Measurements from ENCODE around the gene CCDC85C.

- TF ChIP-seq GABPB1 (CRISPR knock-in tag; IDR thresholded peaks at IDR 0.05) (no peak), CTCF (IDR thresholded peaks at IDR 0.05) (no peak), E2F5 (CRISPR knock-in tag; IDR thresholded peaks at IDR 0.05) (no peak), TP53 (CRISPR knock-in tag; IDR thresholded peaks at IDR 0.05) (no peak), PRDM15 (CRISPR knock-in tag; IDR thresholded peaks at IDR 0.05) (no peak), CREM (CRISPR knock-in tag; IDR thresholded peaks at IDR 0.05) (no peak), CREB1 (CRISPR knock-in tag; IDR thresholded peaks at IDR 0.05) (no peak), PREB (CRISPR knock-in tag; IDR thresholded peaks at IDR 0.05; ENCODE audit: borderline replicate concordance) (no peak), MAX (CRISPR knock-in tag; IDR thresholded peaks at IDR 0.05) (no peak), NFYB (CRISPR knock-in tag; conservative IDR thresholded peaks at IDR 0.05; ENCODE audit: low read depth) (no peak)
Observed at GRCh38 chr14:99465288-99465687, 138.7 kb downstream of the CCDC85C start.
